ENCODE results near the gene PUM1. TPM values are rescaled to one million over a fixed set of nuclear protein-coding genes. Genes with fewer than 3 reads are reported as not detected.
A peak's percentile ranks its signal among the peaks of the same experiment; 100 is the strongest.

PUM1 gene
- total and polyA plus RNA-seq, 10 of the 15 experiments (the other 5 are each of a cell fraction or from before 2014, with no cell fraction given), result 21.4 to 75.3 (median 42.4) TPM

DNA sequence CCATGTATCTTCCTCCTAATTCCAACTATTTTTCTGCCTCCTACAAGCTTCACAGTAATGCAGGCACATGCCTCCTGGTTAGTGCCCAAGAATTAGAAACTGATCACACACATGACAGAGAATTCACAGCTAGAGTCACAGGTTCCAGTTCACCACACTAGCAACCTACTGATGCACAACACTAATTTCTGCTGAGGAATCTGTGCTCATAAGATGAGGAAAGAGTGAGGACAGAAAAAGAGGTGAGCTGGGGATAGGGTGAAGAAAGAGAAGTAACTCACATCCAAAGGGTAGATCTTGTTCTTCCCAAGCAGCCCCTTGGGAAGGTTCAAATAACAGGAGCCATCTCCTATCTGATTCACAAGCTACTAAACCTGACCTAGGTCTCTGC is 61.3 kb downstream of the PUM1 start:
- RAD21 ChIA-PET (ENCODE audit: unreplicated experiment), result interaction anchor here (0.7 to 1.7 kb wide), 5 partner anchors 9 to 61 kb away, joined by 3 read pairs; no protein-coding TSS in a partner anchor
- Histone ChIP-seq H3K9ac (ENCODE audit: control insufficient read depth, insufficient read depth, low read length) (no peak overlapping the region), H3K79me2 (ENCODE audit: control insufficient read depth, insufficient read depth, low read length) (peaks cover 55% of the 10 kb centered on the region), H4K20me1 (ENCODE audit: control insufficient read depth, insufficient read depth) (no peaks in the 10 kb centered on the region), H3K27me3 (replicated peaks in 1 of 2; ENCODE audit: control insufficient read depth in 2 of 2, insufficient read depth in 2 of 2, low read length in 1 of 2) (no peaks in the 10 kb centered on the region), H3K4me3 (no peak overlapping the region), H3K4me1 (ENCODE audit: control insufficient read depth, insufficient read depth, low read length) (peaks cover 13% of the 10 kb centered on the region; the same call in 1 of the 2 replicates), H3K27ac (ENCODE audit: control insufficient read depth, insufficient read depth) (no peak overlapping the region), H3K4me2 (ENCODE audit: control insufficient read depth, insufficient read depth) (no peak overlapping the region), H3K36me3 (ENCODE audit: control insufficient read depth in 2 of 2, insufficient read depth in 2 of 2, low read length in 1 of 2) (peaks cover 7 to 35% of the 10 kb centered on the region in 2 experiments), H3K9me3 (replicated peaks; ENCODE audit: control insufficient read depth, insufficient read depth, low read length) (no peaks in the 10 kb centered on the region), H2AFZ (ENCODE audit: control insufficient read depth, low read depth, low read length) (no peak overlapping the region)
- POLR2A ChIA-PET, result interaction anchor here (0.7 to 2.2 kb wide), 3 partner anchors 20 to 23 kb away, joined by 4 to 5 read pairs (median 4); no protein-coding TSS in a partner anchor
- intact Hi-C loops (cut with micrococcal nuclease; ENCODE audit: unreplicated experiment) (no loop called here), in situ Hi-C loops (cut with MboI) (no loop called here)
- CTCF ChIA-PET, result interaction anchor here (1.0 to 1.3 kb wide), 4 partner anchors 12 to 202 kb away, joined by 3 to 4 read pairs (median 4); no protein-coding TSS in a partner anchor
- SMC1A ChIA-PET (ENCODE audit: uncharacterized antibody, unreplicated experiment), result interaction anchor here (0.9 to 2.7 kb wide), 11 partner anchors 8 to 48 kb away, joined by 3 to 10 read pairs (median 4); no protein-coding TSS in a partner anchor
- TF ChIP-seq BHLHE40 (IDR thresholded peaks at IDR 0.05; ENCODE audit: borderline replicate concordance in 1 of 2, low read depth in 2 of 2, low read length in 1 of 2), result peak in 1 of 2 experiments; percentile 32; a peak in 1 of 4 replicates
- TF ChIP-seq CBX3 (IDR thresholded peaks at IDR 0.05; ENCODE audit: borderline replicate concordance, low read depth), result no peak
- DNase-seq (ENCODE audit: low read depth, low spot score), result no peak
- peak; percentile 41; the same call in 1 of the 3 replicates for ATAC-seq
- FAIRE-seq, result no peak
- BruUV-seq (replicated peaks), result no TSS peak

DNA sequence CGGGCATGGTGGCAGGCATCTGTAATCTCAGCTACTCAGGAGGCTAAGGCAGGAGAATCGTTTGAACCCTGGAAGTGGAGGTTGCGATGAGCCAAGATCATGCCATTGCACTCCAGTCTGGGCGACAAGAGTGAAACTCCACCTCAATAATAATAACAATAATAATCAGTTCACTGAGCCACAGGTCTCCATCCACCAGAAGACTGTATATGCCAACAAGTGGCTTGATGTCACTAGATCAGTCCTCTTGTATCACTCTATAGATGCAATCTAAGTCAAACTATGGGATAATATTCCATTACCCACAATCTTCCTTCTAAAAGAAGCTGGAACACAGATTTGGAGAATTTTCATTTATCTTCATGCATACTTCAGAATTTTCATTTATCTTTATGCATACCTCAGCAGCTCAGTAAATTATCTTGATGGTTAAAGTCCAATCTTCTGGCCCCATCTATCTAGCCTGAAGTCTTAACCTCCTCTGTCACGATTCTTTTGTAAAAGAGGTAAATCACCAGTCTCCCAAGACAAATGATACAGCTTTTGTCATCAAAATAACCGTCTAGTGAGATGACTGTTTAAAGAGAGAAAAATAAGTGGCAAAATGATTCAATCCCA is 61.8 kb downstream of the PUM1 start:
- 86% methylated on average over 6 of the region's 6 CpGs for WGBS (ENCODE audit: insufficient coverage, insufficient replicate concordance, low lambda C conversion rate, missing lambda C conversion rate)
- no peak for TF ChIP-seq GABPA (IDR thresholded peaks at IDR 0.05; ENCODE audit: low read depth)
- TF ChIP-seq EED (IDR thresholded peaks at IDR 0.05; ENCODE audit: low read depth), result no peak
- TF ChIP-seq STAT3 (IDR thresholded peaks at IDR 0.05; ENCODE audit: low read depth, low read length), result no peak
- no peak for TF ChIP-seq HDGF (IDR thresholded peaks at IDR 0.05)
- TF ChIP-seq MEF2B (IDR thresholded peaks at IDR 0.05; ENCODE audit: partially characterized antibody, poor library complexity, severe bottlenecking), result no peak
- no peak for TF ChIP-seq ZNF622 (IDR thresholded peaks at IDR 0.05)
- no peak for TF ChIP-seq EP300 (IDR thresholded peaks at IDR 0.05; ENCODE audit: borderline replicate concordance in 1 of 2, control insufficient read depth in 1 of 2, low read depth in 2 of 2, low read length in 2 of 2)
- TF ChIP-seq HCFC1 (IDR thresholded peaks at IDR 0.05; ENCODE audit: low read length), result no peak
- TF ChIP-seq NFXL1 (IDR thresholded peaks at IDR 0.05; ENCODE audit: borderline replicate concordance), result no peak
- TF ChIP-seq, protein P1, sequence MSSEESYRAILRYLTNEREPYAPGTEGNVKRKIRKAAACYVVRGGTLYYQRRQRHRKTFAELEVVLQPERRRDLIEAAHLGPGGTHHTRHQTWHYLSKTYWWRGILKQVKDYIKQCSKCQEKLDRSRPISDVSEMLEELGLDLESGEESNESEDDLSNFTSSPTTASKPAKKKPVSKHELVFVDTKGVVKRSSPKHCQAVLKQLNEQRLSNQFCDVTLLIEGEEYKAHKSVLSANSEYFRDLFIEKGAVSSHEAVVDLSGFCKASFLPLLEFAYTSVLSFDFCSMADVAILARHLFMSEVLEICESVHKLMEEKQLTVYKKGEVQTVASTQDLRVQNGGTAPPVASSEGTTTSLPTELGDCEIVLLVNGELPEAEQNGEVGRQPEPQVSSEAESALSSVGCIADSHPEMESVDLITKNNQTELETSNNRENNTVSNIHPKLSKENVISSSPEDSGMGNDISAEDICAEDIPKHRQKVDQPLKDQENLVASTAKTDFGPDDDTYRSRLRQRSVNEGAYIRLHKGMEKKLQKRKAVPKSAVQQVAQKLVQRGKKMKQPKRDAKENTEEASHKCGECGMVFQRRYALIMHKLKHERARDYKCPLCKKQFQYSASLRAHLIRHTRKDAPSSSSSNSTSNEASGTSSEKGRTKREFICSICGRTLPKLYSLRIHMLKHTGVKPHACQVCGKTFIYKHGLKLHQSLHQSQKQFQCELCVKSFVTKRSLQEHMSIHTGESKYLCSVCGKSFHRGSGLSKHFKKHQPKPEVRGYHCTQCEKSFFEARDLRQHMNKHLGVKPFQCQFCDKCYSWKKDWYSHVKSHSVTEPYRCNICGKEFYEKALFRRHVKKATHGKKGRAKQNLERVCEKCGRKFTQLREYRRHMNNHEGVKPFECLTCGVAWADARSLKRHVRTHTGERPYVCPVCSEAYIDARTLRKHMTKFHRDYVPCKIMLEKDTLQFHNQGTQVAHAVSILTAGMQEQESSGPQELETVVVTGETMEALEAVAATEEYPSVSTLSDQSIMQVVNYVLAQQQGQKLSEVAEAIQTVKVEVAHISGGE (CRISPR knock-in tag; IDR thresholded peaks at IDR 0.05), result no peak
- no peak for TF ChIP-seq JUND (IDR thresholded peaks at IDR 0.05; ENCODE audit: low read depth, low read length)
- no peak for TF ChIP-seq ZSCAN29 (IDR thresholded peaks at IDR 0.05)
- no peak for ATAC-seq
- peaks cover 54% of the 10 kb centered on the region for H3K79me2 ChIP-seq (ENCODE audit: control insufficient read depth, insufficient read depth, low read length)
- POLR2A ChIA-PET, result interaction anchor here (0.7 to 2.2 kb wide), 3 partner anchors 21 to 24 kb away, joined by 4 to 5 read pairs (median 4); no protein-coding TSS in a partner anchor
- H3K27ac ChIP-seq (ENCODE audit: control insufficient read depth, insufficient read depth), result no peak overlapping the region
- DNase-seq (ENCODE audit: low read depth, low spot score), result no peak
- H2AFZ ChIP-seq (ENCODE audit: control insufficient read depth, low read depth, low read length), result no peak overlapping the region
- no peaks in the 10 kb centered on the region for H3K9me3 ChIP-seq (replicated peaks; ENCODE audit: control insufficient read depth, insufficient read depth, low read length)
- H3K4me1 ChIP-seq (ENCODE audit: control insufficient read depth, insufficient read depth, low read length), result peaks cover 13% of the 10 kb centered on the region; the same call in 1 of the 2 replicates
- no peak overlapping the region for H3K4me2 ChIP-seq (ENCODE audit: control insufficient read depth, insufficient read depth)
- no TSS peak for BruUV-seq (replicated peaks)
- RAD21 ChIA-PET (ENCODE audit: unreplicated experiment), result interaction anchor here (1.2 to 1.7 kb wide), 3 partner anchors 10 to 42 kb away, joined by 3 read pairs; no protein-coding TSS in a partner anchor
- CTCF ChIA-PET, result interaction anchor here (1.0 to 1.3 kb wide), 4 partner anchors 12 to 201 kb away, joined by 3 to 4 read pairs (median 4); no protein-coding TSS in a partner anchor
- H4K20me1 ChIP-seq (ENCODE audit: control insufficient read depth, insufficient read depth), result no peaks in the 10 kb centered on the region
- no peaks in the 10 kb centered on the region for H3K27me3 ChIP-seq (replicated peaks in 1 of 2; ENCODE audit: control insufficient read depth in 2 of 2, insufficient read depth in 2 of 2, low read length in 1 of 2)
- SMC1A ChIA-PET (ENCODE audit: uncharacterized antibody, unreplicated experiment), result interaction anchor here (0.6 to 2.7 kb wide), 12 partner anchors 9 to 62 kb away, joined by 3 to 10 read pairs (median 4); no protein-coding TSS in a partner anchor
- H3K9ac ChIP-seq (ENCODE audit: control insufficient read depth, insufficient read depth, low read length), result no peak overlapping the region
- in situ Hi-C loops (cut with MboI) (no loop called here), intact Hi-C loops (cut with micrococcal nuclease; ENCODE audit: unreplicated experiment) (no loop called here)
- no peak for FAIRE-seq
- H3K4me3 ChIP-seq, result no peak overlapping the region
- H3K36me3 ChIP-seq (ENCODE audit: control insufficient read depth in 2 of 2, insufficient read depth in 2 of 2, low read length in 1 of 2), result peaks cover 7 to 35% of the 10 kb centered on the region in 2 experiments

Data from GM12878 (cell line).